PC-3 (cell line): Measurements from ENCODE around the gene GPC5.

Experiments
- CTCF ChIP-seq: fragments of 300-600 bp; sonication (generic); conservative IDR thresholded peaks from 2 replicates; pipeline ENCODE4 v1.5.1; 2017; ENCODE audit warnings: antibody characterized with exemption, low read depth, mild to moderate bottlenecking, low read length
- EZH2 ChIP-seq: fragments of 300-600 bp; sonication (generic); IDR thresholded peaks from one replicate; pipeline ENCODE4 v1.6.1; 2017; ENCODE audit warnings: antibody characterized with exemption, mild to moderate bottlenecking, low read length; ENCODE audit not compliant: unreplicated experiment

- TF ChIP-seq CTCF (no peak), EZH2 (no peak)
Observed at GRCh38 chr13:91699863-91700262, 301.4 kb downstream of the GPC5 start.
